AG04449 (cell line): ENCODE data around the gene ATAD3B.

Source experiments
- CTCF ChIA-PET: fragments of 350-600 bp; formaldehyde crosslinking; extraction: SDS; loops from one replicate; lab custom pipeline; 2021; ENCODE audit warnings: antibody characterized with exemption; lab: Yijun Ruan, JAX
- POLR2A ChIA-PET: fragments of 400-600, 350-600 bp; formaldehyde crosslinking; extraction: SDS; loops from one replicate; lab custom pipeline; 2020; ENCODE audit warnings: antibody characterized with exemption, inconsistent platforms; lab: Yijun Ruan, JAX
- DNase-seq: peaks from one replicate; pipeline ENCODE4 v3.0.0-alpha.2; 2010; ENCODE audit warnings: low read depth, low spot score
- H3K4me3 ChIP-seq: 2 replicates; pipeline ENCODE4 v1.5.1; 2011; ENCODE audit warnings: low read depth, mild to moderate bottlenecking, control low read depth, low read length
- CTCF ChIP-seq: IDR thresholded peaks from one replicate; pipeline ENCODE4 v1.5.1; 2011; ENCODE audit warnings: mild to moderate bottlenecking, moderate library complexity, low read length, control low read depth, inconsistent platforms; ENCODE audit not compliant: insufficient read depth; ENCODE audit errors: missing control alignments

Gene ATAD3B

GRCh38 chr1:1471389-1472052 is at the start of gene ATAD3B:
Gene ATAD3B (plus strand): TSS chr1:1471765. CDS start chr1:1471885, 120 bp downstream.
- ChIA-PET POLR2A (no interaction called here), CTCF (no interaction called here)
- peak; percentile 29 for DNase-seq
- no peak for TF ChIP-seq CTCF
- H3K4me3 ChIP-seq = peak within 1 kb of the TSS; percentile 77

- CTCF ChIA-PET = interaction anchor here (2.3 kb wide), 1 partner anchor 20 kb away, joined by 10 read pairs; no protein-coding TSS in a partner anchor
- no peak for TF ChIP-seq CTCF
- POLR2A ChIA-PET = no interaction called here
- no peak overlapping the region for H3K4me3 ChIP-seq
- DNase-seq = no peak
These were observed 49.6 kb upstream of the ATAD3B start for GRCh38 chr1:1421907-1422464.

- ChIA-PET POLR2A (no interaction called here), CTCF (interaction anchor here (1.2 to 2.3 kb wide), 2 partner anchors 19 to 23 kb away, joined by 3 to 10 read pairs; no protein-coding TSS in a partner anchor)
- TF ChIP-seq CTCF = no peak
- H3K4me3 ChIP-seq = no peak overlapping the region
- DNase-seq = no peak
These were observed 48.9 kb upstream of the ATAD3B start for GRCh38 chr1:1422465-1423244.

- CTCF ChIA-PET = interaction anchor here (1.2 to 2.3 kb wide), 2 partner anchors 19 to 24 kb away, joined by 3 to 10 read pairs; no protein-coding TSS in a partner anchor
- POLR2A ChIA-PET = no interaction called here
These were observed 48.3 kb upstream of the ATAD3B start for GRCh38 chr1:1423245-1423597.

GRCh38 chr1:1424707-1425106 is 46.9 kb upstream of the ATAD3B start:
- CTCF ChIA-PET = no interaction called here
- no peak for DNase-seq
- POLR2A ChIA-PET = no interaction called here

More at GRCh38 chr1:1423245-1423597, 48.3 kb upstream of the ATAD3B start:
- no peak for TF ChIP-seq CTCF
- no peak overlapping the region for H3K4me3 ChIP-seq
- DNase-seq = no peak

More at GRCh38 chr1:1424707-1425106, 46.9 kb upstream of the ATAD3B start:
- TF ChIP-seq CTCF = no peak
- H3K4me3 ChIP-seq = no peak overlapping the region
